Activated T-helper 9 cell treated with anti-CD3 and anti-CD28 coated beads, Interleukin-2, amount 50 U/mL, for 16 hours (primary cell): Measurements from ENCODE around the gene IFFO2.
"Not testable (repeated sequence)": the region's sequence is repeated elsewhere in the genome, so short reads cannot be mapped to it uniquely, and the experiment has no call there.

Source experiments
- DNase-seq: peaks from one replicate; pipeline ENCODE4 v3.0.0-alpha.2; 2020; ENCODE audit warnings: low read depth

The IFFO2 gene

GRCh38 chr1:18874600-18874999, 81.9 kb downstream of the IFFO2 start:
- no peak for DNase-seq

- DNase-seq, result no peak
Observed at GRCh38 chr1:18874036-18874435, 82.4 kb downstream of the IFFO2 start.

- no peak for DNase-seq
Observed at GRCh38 chr1:18872071-18872611, 84.3 kb downstream of the IFFO2 start.

- no peak for DNase-seq
Observed at GRCh38 chr1:18871401-18872070, 84.9 kb downstream of the IFFO2 start.

- no peak for DNase-seq
Observed at GRCh38 chr1:18870957-18871356, 85.5 kb downstream of the IFFO2 start.

- DNase-seq, result not testable (repeated sequence)
Observed at GRCh38 chr1:18870595-18870865, 85.9 kb downstream of the IFFO2 start.

GRCh38 chr1:18869847-18870594, 86.5 kb downstream of the IFFO2 start:
- no peak for DNase-seq

- DNase-seq, result no peak
Observed at GRCh38 chr1:18868801-18869424, 87.6 kb downstream of the IFFO2 start.

- no peak for DNase-seq
Observed at GRCh38 chr1:18868354-18868753, 88.1 kb downstream of the IFFO2 start.

GRCh38 chr1:18866846-18867245, 89.6 kb downstream of the IFFO2 start:
- DNase-seq, result no peak

- no peak for DNase-seq
Observed at GRCh38 chr1:18866314-18866713, 90.2 kb downstream of the IFFO2 start.

- no peak for DNase-seq
Observed at GRCh38 chr1:18865176-18865575, 91.3 kb downstream of the IFFO2 start.

- DNase-seq, result no peak
Observed at GRCh38 chr1:18861590-18861989, 94.9 kb downstream of the IFFO2 start.

- no peak for DNase-seq
Observed at GRCh38 chr1:18861082-18861481, 95.4 kb downstream of the IFFO2 start.

- no peak for DNase-seq
Observed at GRCh38 chr1:18859560-18859959, 96.9 kb downstream of the IFFO2 start, which contains the start of gene TAS1R2. TAS1R2 (minus strand) TSS chr1:18859660; CDS start chr1:18859660, 0 bp downstream.

GRCh38 chr1:18858070-18858688, 98.3 kb downstream of the IFFO2 start:
- no peak for DNase-seq

GRCh38 chr1:18856435-18856834, 100.0 kb downstream of the IFFO2 start:
- DNase-seq, result no peak

GRCh38 chr1:18855573-18855972, 100.9 kb downstream of the IFFO2 start:
- no peak for DNase-seq

- no peak for DNase-seq
Observed at GRCh38 chr1:18854331-18855025, 102.0 kb downstream of the IFFO2 start.
